ENCODE measurements around the gene ARHGEF9.

ARHGEF9 gene

DNA sequence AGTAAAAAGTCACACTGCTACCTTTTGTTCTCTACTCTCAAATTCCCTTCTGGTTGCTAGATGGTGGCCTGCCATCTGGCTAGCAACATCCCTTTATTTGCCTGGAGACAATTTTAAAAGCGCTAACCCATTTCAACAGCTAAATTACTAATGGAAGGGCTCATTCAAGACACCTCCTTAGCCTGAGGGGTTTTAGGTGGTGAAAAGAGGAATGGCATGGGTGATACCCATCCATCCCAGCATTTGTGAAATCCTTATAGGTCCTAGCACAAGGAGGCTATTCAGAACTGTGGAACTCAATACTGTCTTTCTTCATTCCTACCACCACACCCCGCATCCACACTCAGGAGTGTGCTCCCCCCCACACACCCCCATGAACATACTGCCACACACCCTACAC, 33.5 kb downstream of the ARHGEF9 start:
- CTCF ChIA-PET: no interaction called here
- POLR2A ChIA-PET: no interaction called here
- DNase-seq (ENCODE audit: extremely low spot score): no peak
- TF ChIP-seq SP1 (IDR thresholded peaks at IDR 0.05): no peak
- TF ChIP-seq HDGF (IDR thresholded peaks at IDR 0.05; ENCODE audit: borderline replicate concordance): no peak
- TF ChIP-seq ELF4 (IDR thresholded peaks at IDR 0.05): no peak
- TF ChIP-seq, protein P1, sequence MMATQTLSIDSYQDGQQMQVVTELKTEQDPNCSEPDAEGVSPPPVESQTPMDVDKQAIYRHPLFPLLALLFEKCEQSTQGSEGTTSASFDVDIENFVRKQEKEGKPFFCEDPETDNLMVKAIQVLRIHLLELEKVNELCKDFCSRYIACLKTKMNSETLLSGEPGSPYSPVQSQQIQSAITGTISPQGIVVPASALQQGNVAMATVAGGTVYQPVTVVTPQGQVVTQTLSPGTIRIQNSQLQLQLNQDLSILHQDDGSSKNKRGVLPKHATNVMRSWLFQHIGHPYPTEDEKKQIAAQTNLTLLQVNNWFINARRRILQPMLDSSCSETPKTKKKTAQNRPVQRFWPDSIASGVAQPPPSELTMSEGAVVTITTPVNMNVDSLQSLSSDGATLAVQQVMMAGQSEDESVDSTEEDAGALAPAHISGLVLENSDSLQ (IDR thresholded peaks at IDR 0.05): no peak
- no peak for TF ChIP-seq FOXA1 (IDR thresholded peaks at IDR 0.05)
- no peak for TF ChIP-seq L3MBTL2 (conservative IDR thresholded peaks at IDR 0.05)
- TF ChIP-seq FOXK2 (IDR thresholded peaks at IDR 0.05): no peak
- no peak for TF ChIP-seq LEF1 (IDR thresholded peaks at IDR 0.05; ENCODE audit: borderline replicate concordance)
- TF ChIP-seq BHLHE40 (IDR thresholded peaks at IDR 0.05; ENCODE audit: borderline replicate concordance): no peak
- no peak for TF ChIP-seq SUZ12 (IDR thresholded peaks at IDR 0.05)
- TF ChIP-seq NFRKB (IDR thresholded peaks at IDR 0.05): no peak

DNA sequence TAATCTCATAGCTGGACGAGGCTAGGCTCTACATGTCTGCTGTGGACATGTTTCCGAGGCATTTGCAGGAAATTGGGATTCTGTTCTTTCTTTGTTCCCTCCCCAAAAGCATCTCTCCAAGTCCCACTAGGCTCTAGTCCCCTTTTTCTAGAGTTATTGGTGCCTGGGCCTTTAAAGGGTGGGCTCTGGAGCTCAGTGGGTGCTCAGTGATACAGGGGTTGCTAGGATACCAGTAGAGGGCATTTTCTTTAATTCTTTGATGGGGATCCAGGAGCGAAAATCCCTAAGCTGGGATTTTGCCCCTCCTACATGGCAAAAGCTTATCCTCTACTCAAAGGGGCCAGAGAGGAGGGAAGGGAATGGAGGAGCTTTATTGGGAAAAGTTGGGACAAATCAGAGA, 34.2 kb downstream of the ARHGEF9 start:
- CTCF ChIA-PET: no interaction called here
- POLR2A ChIA-PET: no interaction called here
- no peak for TF ChIP-seq L3MBTL2 (conservative IDR thresholded peaks at IDR 0.05)
- no peak for TF ChIP-seq NFRKB (IDR thresholded peaks at IDR 0.05)
- TF ChIP-seq BHLHE40 (IDR thresholded peaks at IDR 0.05; ENCODE audit: borderline replicate concordance): no peak
- no peak for TF ChIP-seq CTBP1 (IDR thresholded peaks at IDR 0.05; ENCODE audit: borderline replicate concordance)
- no peak for TF ChIP-seq TARDBP (IDR thresholded peaks at IDR 0.05)
- TF ChIP-seq SUZ12 (IDR thresholded peaks at IDR 0.05): no peak
- no peak for TF ChIP-seq FOXK2 (IDR thresholded peaks at IDR 0.05)
- no peak for DNase-seq (ENCODE audit: extremely low spot score)

DNA sequence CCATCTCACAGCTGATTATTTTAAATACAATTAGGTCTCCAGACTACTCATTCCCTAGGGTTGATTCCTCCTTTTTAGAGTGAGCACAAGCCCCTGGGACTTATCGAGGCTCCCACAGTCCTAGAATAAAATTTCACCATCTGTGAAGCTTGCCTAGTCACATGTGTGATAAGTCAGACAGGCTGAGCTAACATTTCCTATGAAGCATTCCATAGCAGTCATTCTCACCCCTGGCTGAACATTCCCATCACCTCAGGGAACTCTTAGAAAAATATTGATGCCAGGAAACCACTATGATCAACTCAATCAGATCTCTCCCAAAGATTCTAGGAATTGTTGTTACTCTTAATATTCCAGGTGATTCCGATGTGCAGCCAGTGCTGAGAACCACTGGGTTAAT, 37.7 kb downstream of the ARHGEF9 start:
- no peak for DNase-seq (ENCODE audit: extremely low spot score)
- POLR2A ChIA-PET: no interaction called here
- CTCF ChIA-PET: no interaction called here
- no peak for TF ChIP-seq SUZ12 (IDR thresholded peaks at IDR 0.05)

DNA sequence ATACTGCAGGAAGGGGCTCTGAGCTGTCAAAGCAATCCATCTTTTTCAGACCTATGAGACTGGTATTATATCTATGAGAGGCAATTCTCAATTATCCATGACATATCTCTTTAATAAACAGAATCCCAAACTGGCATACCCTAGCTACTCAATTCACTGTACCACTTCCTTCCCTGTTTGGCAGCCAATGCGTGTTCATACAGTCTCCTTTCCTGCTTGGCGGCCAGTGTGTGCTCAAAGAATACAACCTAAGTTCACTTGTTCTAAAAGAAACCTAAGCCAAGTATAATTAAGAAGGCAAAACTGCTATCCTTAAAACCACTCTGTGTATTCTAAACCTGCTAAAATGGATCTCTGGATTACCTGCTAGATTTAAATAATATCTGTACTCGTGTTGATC, 38.3 kb downstream of the ARHGEF9 start:
- TF ChIP-seq FOXK2 (IDR thresholded peaks at IDR 0.05): no peak
- TF ChIP-seq FOXM1 (IDR thresholded peaks at IDR 0.05; ENCODE audit: borderline replicate concordance): no peak
- no peak for TF ChIP-seq BHLHE40 (IDR thresholded peaks at IDR 0.05; ENCODE audit: borderline replicate concordance)
- TF ChIP-seq CTBP1 (IDR thresholded peaks at IDR 0.05; ENCODE audit: borderline replicate concordance): no peak
- no peak for TF ChIP-seq SUZ12 (IDR thresholded peaks at IDR 0.05)
- no peak for TF ChIP-seq L3MBTL2 (conservative IDR thresholded peaks at IDR 0.05)
- TF ChIP-seq, protein P1 (IDR thresholded peaks at IDR 0.05): no peak
- TF ChIP-seq FOXA1 (IDR thresholded peaks at IDR 0.05): no peak
- no peak for DNase-seq (ENCODE audit: extremely low spot score)
- CTCF ChIA-PET: no interaction called here
- POLR2A ChIA-PET: no interaction called here

DNA sequence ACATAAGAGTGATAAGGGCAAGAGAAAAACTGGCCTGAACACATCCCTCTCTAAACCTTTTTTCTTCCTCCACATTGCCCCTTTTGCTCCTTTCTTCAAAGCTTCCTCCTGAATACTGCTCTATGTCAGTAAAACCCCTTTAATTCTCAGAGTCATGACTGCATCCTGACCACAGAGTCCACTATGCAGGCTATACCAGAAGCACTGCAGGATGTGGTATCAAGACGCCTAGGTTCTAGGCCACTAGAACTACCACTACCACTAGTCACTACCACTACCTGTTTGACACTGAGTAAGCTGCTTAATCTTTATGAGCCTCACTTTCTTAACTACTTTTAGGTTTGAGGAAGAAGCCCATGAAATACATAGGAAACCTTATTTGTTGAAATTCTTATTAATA, 38.7 kb downstream of the ARHGEF9 start:
- no peak for DNase-seq (ENCODE audit: extremely low spot score)
- ChIA-PET POLR2A (no interaction called here), CTCF (no interaction called here)
- TF ChIP-seq ZNF384 (IDR thresholded peaks at IDR 0.05): no peak
- no peak for TF ChIP-seq CTBP1 (IDR thresholded peaks at IDR 0.05; ENCODE audit: borderline replicate concordance)
- no peak for TF ChIP-seq L3MBTL2 (conservative IDR thresholded peaks at IDR 0.05)
- TF ChIP-seq ELF4 (IDR thresholded peaks at IDR 0.05): no peak

DNA sequence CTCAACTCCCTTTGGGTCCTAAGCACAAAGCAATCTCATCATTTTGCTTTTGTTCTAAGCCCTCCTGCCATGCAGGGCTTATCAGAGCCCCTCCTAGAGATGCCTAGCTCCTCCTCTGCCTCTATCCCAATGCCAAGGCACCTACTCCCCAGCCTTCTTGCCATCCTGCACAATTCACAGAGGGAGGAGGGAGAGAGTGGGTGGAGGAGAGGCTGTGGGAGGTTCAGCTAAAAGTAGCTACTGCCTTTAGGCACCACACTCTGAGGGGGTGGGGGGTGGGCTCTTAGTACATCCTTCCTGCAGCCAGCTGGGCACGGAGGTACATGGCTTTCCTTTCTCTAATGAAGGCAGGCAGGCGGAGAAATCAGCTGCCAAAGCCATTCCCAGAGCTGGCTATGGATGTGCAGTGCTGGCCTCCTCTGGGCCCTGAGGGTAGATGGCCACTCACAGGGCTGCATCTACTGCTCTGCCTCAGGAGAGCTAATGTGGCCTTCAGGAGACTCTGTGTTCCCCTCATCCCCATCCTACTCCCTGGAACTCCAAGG, 40.1 kb downstream of the ARHGEF9 start:
- ChIA-PET CTCF (no interaction called here), POLR2A (no interaction called here)
- no peak for DNase-seq (ENCODE audit: extremely low spot score)
- TF ChIP-seq CTBP1 (IDR thresholded peaks at IDR 0.05; ENCODE audit: borderline replicate concordance): no peak
- TF ChIP-seq FOXM1 (IDR thresholded peaks at IDR 0.05; ENCODE audit: borderline replicate concordance): no peak
- TF ChIP-seq SP1 (IDR thresholded peaks at IDR 0.05): no peak
- TF ChIP-seq ARNT (IDR thresholded peaks at IDR 0.05): no peak

DNA sequence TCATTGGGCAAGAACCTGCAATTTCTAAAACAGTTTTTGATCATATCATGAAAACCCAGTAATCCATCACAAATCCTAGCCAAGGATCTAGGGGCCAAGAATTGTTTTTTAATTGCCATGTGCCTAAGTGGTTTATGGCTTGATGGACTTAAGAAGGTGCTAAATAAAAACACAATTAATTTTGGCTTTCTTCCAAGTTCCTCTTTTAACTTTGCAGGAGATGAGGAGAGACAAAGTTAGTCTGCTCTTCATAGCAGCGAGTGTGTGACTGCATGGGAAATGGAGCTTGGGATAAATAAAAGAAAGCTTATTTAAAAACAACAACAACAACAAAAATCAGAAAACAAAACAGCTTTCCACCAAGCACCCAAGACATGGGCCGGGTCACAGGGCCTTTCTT, 41.4 kb downstream of the ARHGEF9 start:
- no peak for DNase-seq (ENCODE audit: extremely low spot score)
- no peak for TF ChIP-seq HDGF (IDR thresholded peaks at IDR 0.05; ENCODE audit: borderline replicate concordance)
- TF ChIP-seq, protein P1 (IDR thresholded peaks at IDR 0.05): no peak
- TF ChIP-seq LEF1 (IDR thresholded peaks at IDR 0.05; ENCODE audit: borderline replicate concordance): no peak
- TF ChIP-seq CTBP1 (IDR thresholded peaks at IDR 0.05; ENCODE audit: borderline replicate concordance): no peak
- POLR2A ChIA-PET: interaction anchor here (1.1 kb wide), 1 partner anchor 12 kb away, joined by 3 read pairs; no protein-coding TSS in a partner anchor
- CTCF ChIA-PET: no interaction called here

DNA sequence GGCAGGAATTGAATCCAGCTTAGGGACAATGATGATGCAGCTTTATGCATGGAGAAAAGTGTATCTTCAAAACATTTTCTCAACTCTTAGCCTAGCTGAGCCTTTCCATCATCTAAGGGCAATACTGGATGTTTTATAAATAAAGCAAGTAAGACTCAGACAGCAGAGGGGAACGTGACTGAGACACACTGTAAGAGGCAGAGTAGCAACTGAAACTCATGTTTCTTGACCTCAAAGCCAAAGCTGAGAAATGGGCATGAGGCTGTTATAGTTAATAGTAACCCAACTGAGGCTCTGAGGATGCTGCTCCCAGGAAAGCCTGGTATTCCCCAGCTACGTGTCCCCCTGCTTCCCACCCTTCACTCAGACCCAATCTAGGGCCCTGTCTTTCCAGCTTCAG, 44.6 kb downstream of the ARHGEF9 start:
- DNase-seq (ENCODE audit: extremely low spot score): no peak
- CTCF ChIA-PET: interaction anchor here (0.6 to 1.1 kb wide), 2 partner anchors 9 to 29 kb away, joined by 3 read pairs; no protein-coding TSS in a partner anchor
- TF ChIP-seq TARDBP (IDR thresholded peaks at IDR 0.05) (no peak), FOXM1 (IDR thresholded peaks at IDR 0.05; ENCODE audit: borderline replicate concordance) (no peak), SUZ12 (IDR thresholded peaks at IDR 0.05) (no peak), BHLHE40 (IDR thresholded peaks at IDR 0.05; ENCODE audit: borderline replicate concordance) (no peak), FOXA1 (IDR thresholded peaks at IDR 0.05) (no peak), CTBP1 (IDR thresholded peaks at IDR 0.05; ENCODE audit: borderline replicate concordance) (no peak), ZNF384 (IDR thresholded peaks at IDR 0.05) (no peak), ARNT (IDR thresholded peaks at IDR 0.05) (no peak), HDGF (IDR thresholded peaks at IDR 0.05; ENCODE audit: borderline replicate concordance) (no peak), SP1 (IDR thresholded peaks at IDR 0.05) (no peak), ELF4 (IDR thresholded peaks at IDR 0.05) (no peak), LEF1 (IDR thresholded peaks at IDR 0.05; ENCODE audit: borderline replicate concordance) (no peak), L3MBTL2 (conservative IDR thresholded peaks at IDR 0.05) (no peak), FOXK2 (IDR thresholded peaks at IDR 0.05) (no peak)
- TF ChIP-seq, protein P1 (IDR thresholded peaks at IDR 0.05): no peak
- POLR2A ChIA-PET: no interaction called here
